GM12878 (cell line): ENCODE data around the gene FIZ1. TPM values are rescaled to one million over a fixed set of nuclear protein-coding genes. Genes with fewer than 3 reads are reported as not detected.

Experiments
- ATAC-seq: fragments of 200-7000 bp; cut with Tn5 transposase; 3 replicates; pipeline ENCODE4 v1.9.1; 2020; ENCODE audit warnings: mild to moderate bottlenecking, moderate library complexity
- BruUV-seq: library from RNA; stranded (reverse); fragments of 400-500 nt; replicated peaks from 2 replicates; lab custom pipeline; 2021; lab: Mats Ljungman, UMichigan
- CTCF ChIA-PET: fragments of 300-600 bp; sonication (Branson Sonifier 250); formaldehyde crosslinking; extraction: SDS; loops from one replicate; lab custom pipeline; 2021; ENCODE audit warnings: inconsistent platforms; lab: Yijun Ruan, JAX
- POLR2A ChIA-PET: fragments of 350-600 bp; formaldehyde crosslinking; extraction: SDS; loops from one replicate; lab custom pipeline; 2021; ENCODE audit warnings: inconsistent platforms; lab: Charles Lee
- RAD21 ChIA-PET: fragments of 300-600 bp; sonication (Branson Sonifier 250); formaldehyde crosslinking; loops from one replicate; lab custom pipeline; 2023; ENCODE audit warnings: antibody characterized with exemption; ENCODE audit not compliant: unreplicated experiment; lab: Charles Lee
- SMC1A ChIA-PET: fragments of 300-600 bp; sonication (Branson Sonifier 250); formaldehyde crosslinking; loops from one replicate; lab custom pipeline; 2023; ENCODE audit not compliant: unreplicated experiment, uncharacterized antibody; lab: Charles Lee
- DNase-seq: peaks from one replicate; pipeline ENCODE4 v3.0.0-alpha.2; 2011; ENCODE audit warnings: low read depth, low spot score
- FAIRE-seq: peaks from 3 replicates; lab custom pipeline; 2011; peaks lifted over from hg19 to GRCh38; lab: Jason Lieb, UNC
- H2AFZ ChIP-seq: 2 replicates; pipeline ENCODE4 v1.6.0; 2011; ENCODE audit warnings: low read depth, low read length, control low read depth; ENCODE audit not compliant: control insufficient read depth
- H3K27ac ChIP-seq: 2 replicates; pipeline ENCODE4 v1.5.1; 2011; ENCODE audit warnings: control low read depth; ENCODE audit not compliant: control insufficient read depth, insufficient read depth
- H3K27me3 ChIP-seq, 2 experiments: replicated peaks in 1 of 2; 2 replicates each; pipeline versions ENCODE4 v1.6.0 to v1.6.1; 2011; ENCODE audit warnings: low read length in 1 of 2; ENCODE audit not compliant: control insufficient read depth in 2 of 2, insufficient read depth in 2 of 2
- H3K36me3 ChIP-seq, 2 experiments: 2 replicates each; pipeline ENCODE4 v1.5.1; 2011; ENCODE audit warnings: low read length in 1 of 2; ENCODE audit not compliant: control insufficient read depth in 2 of 2, insufficient read depth in 2 of 2
- H3K4me1 ChIP-seq: 2 replicates; pipeline ENCODE4 v1.6.1; 2011; ENCODE audit warnings: mild to moderate bottlenecking, low read length, moderate library complexity, mixed read lengths; ENCODE audit not compliant: control insufficient read depth, insufficient read depth
- H3K4me2 ChIP-seq: 2 replicates; pipeline ENCODE4 v1.6.0; 2011; ENCODE audit warnings: control low read depth; ENCODE audit not compliant: control insufficient read depth, insufficient read depth
- H3K4me3 ChIP-seq: fragments of 200-600 bp; sonication (generic); 2 replicates; pipeline ENCODE4 v1.5.1; 2016
- H3K79me2 ChIP-seq: 2 replicates; pipeline ENCODE4 v1.6.0; 2011; ENCODE audit warnings: low read length; ENCODE audit not compliant: control insufficient read depth, insufficient read depth
- H3K9ac ChIP-seq: 2 replicates; pipeline ENCODE4 v1.8.0; 2011; ENCODE audit warnings: low read length, control low read depth, mixed read lengths; ENCODE audit not compliant: control insufficient read depth, insufficient read depth
- H3K9me3 ChIP-seq: replicated peaks from 3 replicates; pipeline ENCODE4 v1.5.1; 2011; ENCODE audit warnings: mild to moderate bottlenecking, low read length; ENCODE audit not compliant: control insufficient read depth, insufficient read depth
- H4K20me1 ChIP-seq: 2 replicates; pipeline ENCODE4 v1.6.0; 2011; ENCODE audit not compliant: control insufficient read depth, insufficient read depth
- HDGF ChIP-seq: fragments of 450-650 bp; IDR thresholded peaks from 2 replicates; pipeline ENCODE4 v1.6.1; 2016; ENCODE audit warnings: antibody characterized with exemption
- NBN ChIP-seq: fragments of 450-650 bp; IDR thresholded peaks from 2 replicates; pipeline ENCODE4 v1.6.1; 2016
- NFYA ChIP-seq: IDR thresholded peaks from 2 replicates; pipeline ENCODE4 v1.6.1; 2011; ENCODE audit warnings: low read depth, mild to moderate bottlenecking, low read length, improper control_type of control experiment, borderline replicate concordance
- POLR2A ChIP-seq: IDR thresholded peaks from 2 replicates; pipeline ENCODE4 v1.6.1; 2011; ENCODE audit warnings: low read depth, mild to moderate bottlenecking, low read length
- RUNX3 ChIP-seq: IDR thresholded peaks from 2 replicates; pipeline ENCODE4 v1.6.1; 2012; ENCODE audit warnings: low read length, inconsistent platforms
- WGBS: methylation state at CpG from one replicate; pipeline ENCODE4 v1.1.6; 2016; ENCODE audit warnings: low lambda C conversion rate; ENCODE audit not compliant: insufficient replicate concordance, insufficient coverage; ENCODE audit errors: missing lambda C conversion rate; 5-methylcytosine and 5-hydroxymethylcytosine counted together
- in situ Hi-C: fragments of 300-500 bp; cut with MboI; formaldehyde crosslinking; loops from 9 replicates; pipeline ENCODE4 v1.14.3; 2018; ENCODE audit warnings: mixed read lengths
- intact Hi-C: fragments of 100-400 bp; cut with micrococcal nuclease; formaldehyde crosslinking; loops from one replicate; pipeline ENCODE4 v1.14.2; 2022; ENCODE audit not compliant: unreplicated experiment
- polyA plus RNA-seq, 11 experiments: library from polyadenylated mRNA; depleted of rRNA in 4 of 11; unstranded in 6 of 11; stranded (reverse) in 5 of 11; fragments of >200 nt; fragmentation: Nextera tagmentation in 4 of 11; fragmentation: Illumina TruSeq in 1 of 11; extraction: Ambion mirVana in 4 of 11; extraction: Trizol in 1 of 11; gene quantifications; 1 replicate in 1 of 11; 2 replicates in 10 of 11; pipeline versions ENCODE4 v1.2.1 to v1.2.3, GENCODE V29; 2011 to 2016; ENCODE audit warnings: inconsistent platforms in 2 of 11, missing spikeins in 2 of 11, low read depth in 1 of 11
- total RNA-seq, 4 experiments: library from RNA; depleted of rRNA in 3 of 4; stranded (reverse); fragments of >200 nt in 3 of 4; fragmentation: Illumina TruSeq in 1 of 4; extraction: Trizol in 1 of 4; gene quantifications; 2 replicates each; pipeline versions ENCODE4 v1.2.1 to v1.2.3, GENCODE V29; 2013 to 2021
- TF ChIP-seq, protein P1 (sequence below): IDR thresholded peaks from 2 replicates; pipeline ENCODE4 v1.6.1; 2011; ENCODE audit warnings: mild to moderate bottlenecking, low read depth, low read length, moderate library complexity; ENCODE audit not compliant: insufficient replicate concordance

FIZ1 gene
- total and polyA plus RNA-seq, 10 of the 15 experiments (the other 5 are each of a cell fraction or from before 2014, with no cell fraction given) = 0.60 to 16.8 (median 4.2) TPM

DNA sequence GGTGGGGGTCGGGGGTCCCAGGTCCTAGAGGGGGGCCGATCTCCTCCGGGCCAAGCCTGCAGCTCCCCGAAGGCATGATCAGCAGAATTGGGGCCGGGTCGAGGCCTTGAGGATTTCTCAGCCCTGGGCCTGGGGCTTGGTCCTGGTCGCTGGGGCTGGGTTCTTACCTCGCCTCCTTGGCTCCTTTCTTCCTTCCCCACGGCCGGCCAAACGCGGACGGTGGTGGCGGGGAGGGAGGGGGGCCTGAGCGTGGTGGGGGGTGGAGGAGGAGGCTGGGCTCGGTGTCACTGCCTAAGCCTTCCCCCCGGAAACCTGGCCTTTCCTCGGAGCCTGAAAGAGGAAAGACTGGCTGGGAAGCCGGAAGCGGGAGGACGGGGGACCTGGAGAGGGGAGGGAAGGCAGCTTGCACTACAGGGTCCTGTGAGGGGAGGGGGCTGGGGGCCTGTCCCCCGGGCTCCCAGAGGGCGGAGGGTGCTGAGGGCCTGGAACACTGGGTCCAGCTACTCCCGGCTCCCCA is 18.6 kb downstream of the FIZ1 start, which contains the start of gene ZNF579 (continued):
- TF ChIP-seq, protein P1, sequence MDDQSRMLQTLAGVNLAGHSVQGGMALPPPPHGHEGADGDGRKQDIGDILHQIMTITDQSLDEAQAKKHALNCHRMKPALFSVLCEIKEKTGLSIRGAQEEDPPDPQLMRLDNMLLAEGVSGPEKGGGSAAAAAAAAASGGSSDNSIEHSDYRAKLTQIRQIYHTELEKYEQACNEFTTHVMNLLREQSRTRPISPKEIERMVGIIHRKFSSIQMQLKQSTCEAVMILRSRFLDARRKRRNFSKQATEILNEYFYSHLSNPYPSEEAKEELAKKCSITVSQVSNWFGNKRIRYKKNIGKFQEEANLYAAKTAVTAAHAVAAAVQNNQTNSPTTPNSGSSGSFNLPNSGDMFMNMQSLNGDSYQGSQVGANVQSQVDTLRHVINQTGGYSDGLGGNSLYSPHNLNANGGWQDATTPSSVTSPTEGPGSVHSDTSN = peak; percentile 28
- TF ChIP-seq RUNX3 = peak; percentile 46; the same call in 1 of the 2 replicates
- peak; percentile 75 for TF ChIP-seq POLR2A

DNA sequence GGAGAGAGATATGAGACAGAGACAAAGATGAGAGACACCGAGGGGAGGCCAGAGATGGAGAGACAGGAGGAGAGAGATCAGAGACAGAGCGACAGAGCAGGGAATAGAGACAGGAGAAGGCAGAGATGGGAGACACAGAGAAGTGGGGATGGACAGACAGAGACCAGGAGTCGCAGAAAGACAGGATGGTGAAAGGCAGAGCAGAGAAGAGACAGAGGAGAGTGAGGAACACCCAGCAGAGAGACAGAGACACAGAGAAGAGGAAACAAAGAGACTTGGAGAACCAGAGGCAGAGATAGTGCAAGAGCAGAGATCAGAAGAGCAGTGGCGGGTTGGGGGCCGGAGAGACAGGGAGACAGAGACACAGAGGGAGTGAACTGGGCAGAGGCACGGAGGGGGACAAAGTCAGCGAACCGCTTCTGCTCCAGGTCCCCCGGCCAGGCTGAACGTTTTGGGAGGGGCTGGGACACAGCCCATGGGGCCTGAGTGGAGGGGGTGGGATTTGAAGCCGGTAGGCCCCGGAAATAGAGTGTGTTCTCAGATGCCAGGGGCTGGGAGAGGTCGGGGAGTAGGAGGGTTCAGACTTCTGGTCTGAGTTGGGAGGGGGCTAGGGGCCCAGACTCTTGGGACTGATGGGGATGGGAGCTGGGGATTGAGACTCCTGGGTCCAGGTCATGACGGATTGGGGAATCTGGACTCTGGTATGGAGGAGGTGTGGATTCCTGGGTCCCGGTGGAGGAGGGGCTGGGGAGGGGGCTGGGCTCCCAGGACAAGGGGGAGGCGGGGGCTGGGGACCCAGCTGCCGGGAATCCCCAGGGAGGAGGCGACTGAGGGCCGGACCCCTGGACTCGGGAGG is 19.3 kb downstream of the FIZ1 start:
- Histone ChIP-seq H3K27me3 (no peaks in the 10 kb centered on the region), H3K4me1 (0 out of 2 replicates have a peak, but pooled peaks cover 3% of the 10 kb centered on the region), H3K9me3 (no peaks in the 10 kb centered on the region), H2AFZ (peak overlapping the region; percentile 85; the same call in 1 of the 2 replicates), H3K27ac (peak overlapping the region; percentile 64), H3K9ac (peak overlapping the region; percentile 56), H3K4me3 (peak overlapping the region; percentile 93), H3K36me3 (peaks cover 0 to 5% of the 10 kb centered on the region in 2 experiments; a peak in 1 of 4 replicates), H4K20me1 (no peaks in the 10 kb centered on the region), H3K79me2 (peaks cover 11% of the 10 kb centered on the region), H3K4me2 (peak overlapping the region; percentile 71)
- intact Hi-C loops (no loop called here), in situ Hi-C loops (no loop called here)
- POLR2A ChIA-PET = interaction anchor here (1.3 to 1.5 kb wide), 2 partner anchors 10 to 19 kb away, joined by 4 to 5 read pairs; partner anchors contain the start of gene FIZ1
- no peak for DNase-seq
- RAD21 ChIA-PET = interaction anchor here (0.8 to 1.0 kb wide), 3 partner anchors 46 to 76 kb away, joined by 3 to 6 read pairs (median 3); no protein-coding TSS in a partner anchor
- WGBS = 25% methylated on average over 13 of the region's 20 CpGs
- no TSS peak for BruUV-seq
- CTCF ChIA-PET = interaction anchor here (2.3 kb wide), 1 partner anchor 26 kb away, joined by 5 read pairs; the partner anchor contains the start of gene ZNF865
- FAIRE-seq = no peak
- ATAC-seq = peak; percentile 72
- SMC1A ChIA-PET = interaction anchor here (0.7 to 1.1 kb wide), 2 partner anchors 66 to 118 kb away, joined by 3 to 5 read pairs; partner anchors contain the start of gene ISOC2
- TF ChIP-seq NBN (0 out of 2 replicates have a peak, but pooled peaks have one; percentile 24), NFYA (no peak), HDGF (0 out of 2 replicates have a peak, but pooled peaks have one; percentile 66)
